ENCODE measurements around the gene HGS.

HGS gene

GRCh38 chr17:81716674-81716996 is 32.8 kb downstream of the HGS start:
- DNase-seq (ENCODE audit: low read depth): no peak
- H3K4me3 ChIP-seq (ENCODE audit: low read depth, low read length): no peak overlapping the region
- TF ChIP-seq, protein P1, sequence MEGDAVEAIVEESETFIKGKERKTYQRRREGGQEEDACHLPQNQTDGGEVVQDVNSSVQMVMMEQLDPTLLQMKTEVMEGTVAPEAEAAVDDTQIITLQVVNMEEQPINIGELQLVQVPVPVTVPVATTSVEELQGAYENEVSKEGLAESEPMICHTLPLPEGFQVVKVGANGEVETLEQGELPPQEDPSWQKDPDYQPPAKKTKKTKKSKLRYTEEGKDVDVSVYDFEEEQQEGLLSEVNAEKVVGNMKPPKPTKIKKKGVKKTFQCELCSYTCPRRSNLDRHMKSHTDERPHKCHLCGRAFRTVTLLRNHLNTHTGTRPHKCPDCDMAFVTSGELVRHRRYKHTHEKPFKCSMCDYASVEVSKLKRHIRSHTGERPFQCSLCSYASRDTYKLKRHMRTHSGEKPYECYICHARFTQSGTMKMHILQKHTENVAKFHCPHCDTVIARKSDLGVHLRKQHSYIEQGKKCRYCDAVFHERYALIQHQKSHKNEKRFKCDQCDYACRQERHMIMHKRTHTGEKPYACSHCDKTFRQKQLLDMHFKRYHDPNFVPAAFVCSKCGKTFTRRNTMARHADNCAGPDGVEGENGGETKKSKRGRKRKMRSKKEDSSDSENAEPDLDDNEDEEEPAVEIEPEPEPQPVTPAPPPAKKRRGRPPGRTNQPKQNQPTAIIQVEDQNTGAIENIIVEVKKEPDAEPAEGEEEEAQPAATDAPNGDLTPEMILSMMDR (IDR thresholded peaks at IDR 0.05; ENCODE audit: low read depth, low read length, missing control alignments): no peak

DNA sequence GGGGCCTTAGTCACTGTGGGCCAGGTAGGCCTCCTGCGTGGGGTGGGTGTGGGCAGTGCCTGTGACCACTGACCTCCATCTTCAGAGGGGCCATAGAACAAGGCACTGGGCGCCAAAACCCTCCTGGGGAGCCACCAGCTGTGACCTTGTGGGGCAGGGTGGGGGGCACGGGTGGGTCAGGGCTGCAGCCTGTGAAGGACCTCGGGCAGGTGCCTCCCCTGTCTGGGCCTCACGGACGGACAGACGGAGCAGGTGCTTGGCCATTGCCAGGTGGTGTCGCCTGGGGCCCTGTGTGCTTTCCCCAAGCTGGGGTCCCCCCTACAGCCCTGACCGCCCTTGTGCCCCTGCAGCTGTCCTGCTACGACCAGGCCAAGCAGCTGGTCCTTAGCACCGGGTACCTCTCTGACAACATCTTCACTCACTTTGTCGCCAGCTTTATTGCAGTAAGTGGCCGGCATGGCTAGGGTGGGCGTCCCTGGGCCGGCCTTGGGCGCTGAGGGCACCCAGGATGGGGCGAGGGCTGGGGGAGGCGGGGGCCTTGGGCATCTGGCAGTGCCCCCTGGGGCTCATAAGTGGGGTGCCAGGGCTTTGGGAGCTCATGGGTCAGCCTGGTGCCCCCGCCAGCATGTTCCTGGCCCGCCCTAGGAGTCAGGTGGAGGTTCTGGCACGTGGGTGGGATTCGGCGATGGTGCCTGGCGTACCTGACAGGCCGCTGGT is 33.4 kb downstream of the HGS start:
- TF ChIP-seq, protein P1 (IDR thresholded peaks at IDR 0.05; ENCODE audit: low read depth, low read length, missing control alignments): no peak
- no peak overlapping the region for H3K4me3 ChIP-seq (ENCODE audit: low read depth, low read length)

GRCh38 chr17:81717766-81718089 is 33.9 kb downstream of the HGS start:
- DNase-seq (ENCODE audit: low read depth): no peak
- TF ChIP-seq, protein P1 (IDR thresholded peaks at IDR 0.05; ENCODE audit: low read depth, low read length, missing control alignments): no peak
- H3K4me3 ChIP-seq (ENCODE audit: low read depth, low read length): no peak overlapping the region

More for the DNA sequence above, 33.4 kb downstream of the HGS start:
- DNase-seq (ENCODE audit: low read depth): no peak

DNA sequence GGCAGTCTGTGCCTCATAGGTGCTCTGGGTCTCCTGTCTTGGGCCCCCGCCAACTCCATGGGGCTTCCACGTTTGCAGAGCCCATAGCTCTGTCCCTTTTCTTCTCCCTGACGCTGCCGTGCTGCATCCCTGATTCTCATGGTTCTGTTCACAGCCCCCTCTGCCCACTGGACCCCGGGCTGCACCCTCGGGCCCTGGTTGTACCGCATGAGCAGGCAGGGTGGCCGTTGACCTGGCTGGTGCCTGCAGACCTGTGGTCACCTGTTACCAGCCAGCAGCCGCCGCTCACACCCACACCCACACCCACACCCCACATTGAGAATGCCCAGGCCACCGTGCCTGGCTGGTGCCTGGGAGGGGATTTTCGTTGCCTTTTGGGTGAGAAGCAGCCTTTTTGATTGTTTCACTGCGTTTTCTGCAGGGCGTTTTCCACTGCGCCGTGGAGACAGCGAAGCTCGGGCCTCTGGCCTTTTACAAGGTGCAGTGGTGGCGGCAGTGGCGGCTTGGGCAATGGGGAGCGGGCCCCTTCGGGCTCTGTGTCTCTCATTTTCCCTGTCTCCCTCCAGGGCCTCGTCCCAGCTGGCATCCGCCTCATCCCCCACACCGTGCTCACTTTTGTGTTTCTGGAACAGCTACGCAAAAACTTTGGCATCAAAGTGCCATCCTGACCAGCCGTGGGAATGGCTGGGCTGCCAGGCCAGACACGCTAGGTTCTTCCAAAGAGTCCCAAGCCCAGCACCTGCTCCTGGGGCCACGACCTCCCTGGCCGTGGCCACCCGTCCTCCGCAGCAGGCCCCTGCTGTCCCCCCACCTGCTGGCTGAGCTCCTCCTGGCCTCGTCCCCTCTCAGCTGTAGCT is 35.8 kb downstream of the HGS start:
- no peak for DNase-seq (ENCODE audit: low read depth)
- H3K4me3 ChIP-seq (ENCODE audit: low read depth, low read length): no peak overlapping the region
- TF ChIP-seq, protein P1 (IDR thresholded peaks at IDR 0.05; ENCODE audit: low read depth, low read length, missing control alignments): no peak

DNA sequence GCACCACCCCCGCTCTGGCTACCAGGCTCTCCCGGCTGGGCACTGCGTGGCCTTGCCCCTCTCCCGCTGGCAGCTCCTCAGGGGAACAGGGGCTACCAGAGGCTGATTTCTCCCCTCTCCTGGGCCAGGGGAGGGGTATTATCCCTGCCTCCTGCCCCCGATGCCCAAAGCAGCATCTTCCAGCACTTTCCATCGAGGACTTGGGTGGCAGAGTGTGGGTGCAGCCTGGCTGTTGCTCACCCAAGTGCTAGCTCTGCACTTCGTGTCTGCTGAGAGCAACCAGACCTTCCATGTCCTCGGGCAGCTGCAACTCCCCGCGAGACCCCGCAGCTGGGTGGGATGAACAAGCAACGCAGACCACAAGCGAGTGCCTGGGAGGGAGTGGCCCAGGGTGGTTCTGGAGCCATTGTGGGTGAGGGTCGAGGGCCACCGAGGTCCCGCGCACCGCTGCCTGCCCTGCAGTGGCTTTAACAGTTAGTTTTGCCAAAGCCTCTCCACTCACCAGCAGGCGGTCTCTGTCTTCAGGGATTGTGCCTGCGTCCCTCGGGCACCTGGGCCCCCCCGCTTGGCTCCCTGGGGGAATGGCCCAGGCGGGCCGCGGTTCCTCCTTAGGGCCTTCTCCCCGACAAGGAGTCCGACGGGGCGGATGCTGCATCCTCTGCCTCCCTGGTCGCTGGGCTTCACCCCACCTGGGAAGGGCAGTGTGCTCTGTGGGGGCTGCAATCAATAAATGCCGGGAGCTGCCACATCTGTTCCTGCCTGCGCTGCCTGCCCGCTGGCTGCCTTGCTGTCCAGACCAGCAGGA is 36.7 kb downstream of the HGS start:
- no peak overlapping the region for H3K4me3 ChIP-seq (ENCODE audit: low read depth, low read length)
- TF ChIP-seq, protein P1 (IDR thresholded peaks at IDR 0.05; ENCODE audit: low read depth, low read length, missing control alignments): no peak
- DNase-seq (ENCODE audit: low read depth): no peak

DNA sequence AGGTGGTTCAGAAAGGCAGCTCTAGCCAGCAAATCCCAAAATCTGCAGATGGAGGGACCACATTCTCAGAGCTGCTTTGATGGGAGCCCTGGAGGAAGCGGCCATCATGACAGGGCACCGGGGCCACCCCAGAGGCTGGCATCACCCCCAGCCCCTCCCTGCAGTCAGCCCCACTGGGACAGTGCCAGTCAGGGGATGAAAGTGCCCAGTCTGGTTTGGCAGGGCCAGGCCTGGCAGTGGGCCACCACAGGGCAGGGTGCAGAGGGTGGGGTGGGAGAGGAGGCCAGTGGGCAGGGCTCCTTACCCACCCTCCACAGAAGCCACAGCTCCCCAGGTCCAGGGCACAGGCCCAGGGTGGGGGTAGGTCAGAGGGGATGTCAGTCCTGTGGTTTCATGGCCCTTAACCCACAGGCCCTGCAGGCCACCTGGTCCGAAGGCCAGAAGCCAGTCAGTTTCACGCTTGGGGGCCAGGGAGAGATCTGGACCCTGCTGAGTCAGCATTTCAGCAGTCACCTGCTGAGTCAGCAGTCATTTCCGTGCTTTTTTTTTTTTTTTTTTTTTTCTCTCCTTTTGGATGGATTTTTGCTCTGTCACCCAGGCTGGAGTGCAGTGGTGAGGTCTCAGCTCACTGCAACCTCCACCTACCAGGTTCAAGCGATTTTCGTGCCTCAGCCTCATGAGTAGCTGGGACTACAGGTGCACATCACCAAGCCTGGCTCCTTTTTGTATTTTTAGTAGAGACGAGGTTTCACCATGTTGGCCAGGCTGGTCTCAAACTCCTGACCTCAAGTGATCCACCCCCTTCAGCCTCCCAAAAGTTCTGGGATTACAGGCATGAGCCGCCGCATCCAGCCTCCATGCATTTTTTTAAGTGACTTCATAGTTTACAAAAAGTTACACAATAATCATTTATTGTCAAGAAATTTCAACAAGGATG is 38.6 kb downstream of the HGS start:
- TF ChIP-seq, protein P1 (IDR thresholded peaks at IDR 0.05; ENCODE audit: low read depth, low read length, missing control alignments): no peak
- DNase-seq (ENCODE audit: low read depth): no peak
- H3K4me3 ChIP-seq (ENCODE audit: low read depth, low read length): no peak overlapping the region

Measured in GM12864 (cell line).